K562 (cell line): ENCODE data around the gene INS. TPM values are rescaled to one million over a fixed set of nuclear protein-coding genes. Genes with fewer than 3 reads are reported as not detected.
A peak's percentile ranks its signal among the peaks of the same experiment; 100 is the strongest.

Experiments
- ATAC-seq: fragments of 200-7000 bp; cut with Tn5 transposase; 3 replicates; pipeline ENCODE4 v1.9.1; 2020; ENCODE audit warnings: moderate library complexity
- BruUV-seq: library from RNA; stranded (reverse); fragments of 400-500 nt; replicated peaks from 2 replicates; lab custom pipeline; 2021; lab: Mats Ljungman, UMichigan
- CTCF ChIA-PET: fragments of 300-600 bp; formaldehyde crosslinking; extraction: SDS; loops from one replicate; lab custom pipeline; 2021; ENCODE audit warnings: low intra/inter-chr PET ratio; lab: Yijun Ruan, JAX
- POLR2A ChIA-PET: fragments of 300-600, 350-650 bp; sonication (Branson Sonifier 250); formaldehyde crosslinking; extraction: SDS; loops from one replicate; lab custom pipeline; 2021; ENCODE audit warnings: antibody characterized with exemption, inconsistent platforms; lab: Yijun Ruan, JAX
- DNase-seq, 4 experiments: peaks; one replicate each; pipeline versions ENCODE4 v3.0.0 to v3.0.0-alpha.2; 2011 to 2018; ENCODE audit warnings: low spot score in 3 of 4, mixed read lengths in 3 of 4; ENCODE audit errors: extremely low read depth in 1 of 4
- FAIRE-seq: peaks from 2 replicates; lab custom pipeline; 2011; peaks lifted over from hg19 to GRCh38; lab: Jason Lieb, UNC
- H2AFZ ChIP-seq: 2 replicates; pipeline ENCODE4 v1.6.0; 2011; ENCODE audit warnings: low read depth, low read length, control low read depth, inconsistent platforms
- H3K27ac ChIP-seq: fragments of 200-600 bp; 3 replicates; pipeline ENCODE4 v1.8.0; 2011; ENCODE audit warnings: low read depth, mild to moderate bottlenecking, control low read depth, inconsistent platforms, low read length, moderate library complexity, mixed read lengths; ENCODE audit errors: extremely low read depth
- H3K27me3 ChIP-seq, 2 experiments: fragments of 300-600 bp in 1 of 2; 2 replicates in 1 of 2; 3 replicates in 1 of 2; pipeline versions ENCODE4 v1.6.0 to v1.8.0; 2011; ENCODE audit warnings: inconsistent platforms in 2 of 2, low read length in 2 of 2, mild to moderate bottlenecking in 1 of 2, mixed read lengths in 1 of 2, moderate library complexity in 1 of 2; ENCODE audit not compliant: control insufficient read depth in 2 of 2, insufficient read depth in 2 of 2
- H3K36me3 ChIP-seq: fragments of 300-600 bp; 3 replicates; pipeline ENCODE4 v1.8.0; 2011; ENCODE audit warnings: mild to moderate bottlenecking, low read length, inconsistent platforms; ENCODE audit not compliant: control insufficient read depth, insufficient read depth
- H3K4me1 ChIP-seq, 2 experiments: fragments of 200-600 bp in 1 of 2; replicated peaks in 1 of 2; 2 replicates in 1 of 2; 3 replicates in 1 of 2; pipeline versions ENCODE4 v1.5.1 to v1.8.0; 2011; ENCODE audit warnings: inconsistent platforms in 2 of 2, low read length in 2 of 2, mild to moderate bottlenecking in 1 of 2, mixed read lengths in 1 of 2, moderate library complexity in 1 of 2; ENCODE audit not compliant: control insufficient read depth in 2 of 2, insufficient read depth in 2 of 2
- H3K4me2 ChIP-seq: 2 replicates; pipeline ENCODE4 v1.6.1; 2011; ENCODE audit warnings: low read length, control low read depth, inconsistent platforms, mixed read lengths; ENCODE audit not compliant: insufficient read depth
- H3K4me3 ChIP-seq: fragments of 200-600 bp; sonication (generic), shearing (Covaris generic); 2 replicates; pipeline ENCODE4 v1.5.1; 2016; ENCODE audit warnings: control low read depth, inconsistent platforms
- H3K79me2 ChIP-seq: fragments of 200-600 bp; 3 replicates; pipeline ENCODE4 v1.8.0; 2011; ENCODE audit warnings: low read length, inconsistent platforms; ENCODE audit not compliant: control insufficient read depth, insufficient read depth
- H3K9ac ChIP-seq, 2 experiments: 2 replicates each; pipeline versions ENCODE4 v1.6.0 to v1.6.1; 2011; ENCODE audit warnings: low read depth in 2 of 2, low read length in 2 of 2, control low read depth in 1 of 2, inconsistent platforms in 1 of 2, mild to moderate bottlenecking in 1 of 2, mixed read lengths in 1 of 2; ENCODE audit not compliant: insufficient read depth in 1 of 2
- H3K9me1 ChIP-seq: one replicate; pipeline ENCODE4 v1.6.0; 2011; ENCODE audit warnings: inconsistent platforms, mild to moderate bottlenecking, low read length, moderate library complexity; ENCODE audit not compliant: control insufficient read depth, insufficient read depth
- H3K9me3 ChIP-seq: replicated peaks from 2 replicates; pipeline ENCODE4 v1.5.1; 2011; ENCODE audit warnings: low read depth, low read length, inconsistent platforms; ENCODE audit not compliant: control insufficient read depth, insufficient read depth
- H4K20me1 ChIP-seq: replicated peaks from 2 replicates; pipeline ENCODE4 v1.6.1; 2011; ENCODE audit warnings: low read length, inconsistent platforms, mixed read lengths; ENCODE audit not compliant: control insufficient read depth, insufficient read depth
- ARID2 ChIP-seq: fragments of 450-650 bp; IDR thresholded peaks from 2 replicates; pipeline ENCODE4 v1.6.1; 2017; ENCODE audit warnings: antibody characterized with exemption, mild to moderate bottlenecking
- BCOR ChIP-seq: fragments of 450-650 bp; IDR thresholded peaks from 2 replicates; pipeline ENCODE4 v1.6.1; 2016
- IRF9 ChIP-seq: fragments of 450-650 bp; IDR thresholded peaks from 2 replicates; pipeline ENCODE4 v1.6.1; 2016; ENCODE audit warnings: missing biosample characterization, missing genetic modification characterization
- NFIC ChIP-seq: fragments of 450-650 bp; IDR thresholded peaks from 2 replicates; pipeline ENCODE4 v1.6.1; 2017; ENCODE audit warnings: mild to moderate bottlenecking, inconsistent platforms
- PHF20 ChIP-seq: fragments of 450-650 bp; IDR thresholded peaks from 2 replicates; pipeline ENCODE4 v1.6.1; 2018; ENCODE audit not compliant: partially characterized antibody
- TARDBP ChIP-seq: fragments of 450-650 bp; IDR thresholded peaks from 2 replicates; pipeline ENCODE4 v1.6.1; 2016
- TEAD1 ChIP-seq, 2 experiments: fragments of 450-650 bp in 1 of 2; sonication (generic) in 1 of 2; formaldehyde crosslinking; IDR thresholded peaks; 2 replicates each; pipeline versions ENCODE4 v1.4.0 to v1.8.0; 2020 to 2022; ENCODE audit warnings: mild to moderate bottlenecking in 2 of 2, missing genetic modification reagents in 1 of 2
- WGBS: fragments of 100-300 bp; shearing (Covaris generic); methylation state at CpG from one replicate; pipeline ENCODE4 v1.1.6; 2016; ENCODE audit warnings: low coverage, mixed read lengths; ENCODE audit not compliant: insufficient coverage; ENCODE audit errors: missing lambda C conversion rate; 5-methylcytosine and 5-hydroxymethylcytosine counted together
- in situ Hi-C: fragments of 300-500 bp; cut with MboI; formaldehyde crosslinking; loops from 4 replicates; pipeline ENCODE4 v1.15.0; 2018; ENCODE audit warnings: inconsistent platforms, mixed read lengths
- intact Hi-C: fragments of 100-400 bp; cut with micrococcal nuclease; formaldehyde crosslinking; loops from 2 replicates; pipeline ENCODE4 v1.14.2; 2022
- polyA plus RNA-seq, 8 experiments: library from polyadenylated mRNA; depleted of rRNA in 4 of 8; stranded (reverse) in 5 of 8; unstranded in 3 of 8; fragments of >200 nt; fragmentation: Nextera tagmentation in 2 of 8; fragmentation: Illumina TruSeq in 1 of 8; extraction: Ambion mirVana in 2 of 8; extraction: Trizol in 1 of 8; gene quantifications; 2 replicates each; pipeline versions ENCODE4 v1.2.1 to v1.2.3, GENCODE V29; 2011 to 2014; ENCODE audit warnings: inconsistent platforms in 1 of 8, missing spikeins in 1 of 8
- total RNA-seq, 7 experiments: library from RNA; depleted of rRNA in 6 of 7; stranded (reverse); fragments of >200 nt in 6 of 7; fragmentation: Illumina TruSeq in 2 of 7; extraction: Trizol in 2 of 7; gene quantifications; 2 replicates each; pipeline versions ENCODE4 v1.2.1 to v1.2.3, GENCODE V29; 2011 to 2021; ENCODE audit warnings: low replicate concordance in 1 of 7
- TF ChIP-seq, protein P1 (sequence below): fragments of 150-350 bp; conservative IDR thresholded peaks from 2 replicates; pipeline ENCODE4 v1.6.1; 2014; ENCODE audit warnings: low read length

INS gene
- total and polyA plus RNA-seq, 9 of the 15 experiments (the other 6 are each of a cell fraction or from before 2014, with no cell fraction given) = not detected

DNA sequence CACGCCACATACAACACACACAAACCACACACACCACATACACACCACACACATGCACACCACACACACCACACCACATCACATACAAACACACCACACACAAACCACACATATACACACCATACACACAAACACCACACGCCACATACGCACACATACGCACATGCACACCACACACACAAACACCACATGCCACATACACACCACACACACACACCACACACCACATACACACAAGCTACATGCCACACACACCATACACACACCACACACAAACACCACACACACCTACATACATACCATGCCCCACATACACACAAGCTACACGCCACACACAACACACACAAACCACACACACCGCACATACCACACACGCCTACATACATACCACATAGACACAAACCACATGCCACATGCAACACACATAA lies 26.3 kb upstream of the INS start:
- ChIA-PET CTCF (no interaction called here), POLR2A (no interaction called here)
- intact Hi-C loops (no loop called here), in situ Hi-C loops (no loop called here)
- no peaks in the 10 kb centered on the region for H3K79me2 ChIP-seq
- DNase-seq (no peak), FAIRE-seq (peak; percentile 57), ATAC-seq (no peak)
- H3K9me1 ChIP-seq = peaks cover 5% of the 10 kb centered on the region
- no peak overlapping the region for H3K4me2 ChIP-seq
- H3K36me3 ChIP-seq = no peaks in the 10 kb centered on the region
- no peak overlapping the region; the same call in 2 of the 3 replicates for H3K27ac ChIP-seq
- TF ChIP-seq BCOR = peak; percentile 19; the same call in 1 of the 2 replicates
- TF ChIP-seq IRF9 (tag) = no peak
- no peak for TF ChIP-seq TARDBP
- TF ChIP-seq, protein P1, sequence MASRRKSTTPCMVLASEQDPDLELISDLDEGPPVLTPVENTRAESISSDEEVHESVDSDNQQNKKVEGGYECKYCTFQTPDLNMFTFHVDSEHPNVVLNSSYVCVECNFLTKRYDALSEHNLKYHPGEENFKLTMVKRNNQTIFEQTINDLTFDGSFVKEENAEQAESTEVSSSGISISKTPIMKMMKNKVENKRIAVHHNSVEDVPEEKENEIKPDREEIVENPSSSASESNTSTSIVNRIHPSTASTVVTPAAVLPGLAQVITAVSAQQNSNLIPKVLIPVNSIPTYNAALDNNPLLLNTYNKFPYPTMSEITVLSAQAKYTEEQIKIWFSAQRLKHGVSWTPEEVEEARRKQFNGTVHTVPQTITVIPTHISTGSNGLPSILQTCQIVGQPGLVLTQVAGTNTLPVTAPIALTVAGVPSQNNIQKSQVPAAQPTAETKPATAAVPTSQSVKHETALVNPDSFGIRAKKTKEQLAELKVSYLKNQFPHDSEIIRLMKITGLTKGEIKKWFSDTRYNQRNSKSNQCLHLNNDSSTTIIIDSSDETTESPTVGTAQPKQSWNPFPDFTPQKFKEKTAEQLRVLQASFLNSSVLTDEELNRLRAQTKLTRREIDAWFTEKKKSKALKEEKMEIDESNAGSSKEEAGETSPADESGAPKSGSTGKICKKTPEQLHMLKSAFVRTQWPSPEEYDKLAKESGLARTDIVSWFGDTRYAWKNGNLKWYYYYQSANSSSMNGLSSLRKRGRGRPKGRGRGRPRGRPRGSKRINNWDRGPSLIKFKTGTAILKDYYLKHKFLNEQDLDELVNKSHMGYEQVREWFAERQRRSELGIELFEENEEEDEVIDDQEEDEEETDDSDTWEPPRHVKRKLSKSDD = no peak
- peak; percentile 59; the same call in 1 of the 2 replicates for TF ChIP-seq ARID2
- peak; percentile 65 for TF ChIP-seq PHF20
- no peak for TF ChIP-seq NFIC
- TF ChIP-seq TEAD1 (CRISPR knock-in tag; IDR thresholded peaks at IDR 0.05) = no peak
- peaks cover 0 to 24% of the 10 kb centered on the region in 2 experiments; a peak in 2 of 5 replicates for H3K4me1 ChIP-seq
- 35% methylated on average over 6 of the region's 7 CpGs for WGBS
- peaks cover 27 to 90% of the 10 kb centered on the region in 2 experiments for H3K27me3 ChIP-seq
- H4K20me1 ChIP-seq = peaks cover 10% of the 10 kb centered on the region
- no peak overlapping the region for H2AFZ ChIP-seq
- no TSS peak for BruUV-seq
- no peaks in the 10 kb centered on the region for H3K9me3 ChIP-seq
- H3K4me3 ChIP-seq = no peak overlapping the region
- H3K9ac ChIP-seq = no peak overlapping the region
